OCI-LY7 (cell line): Measurements from ENCODE around the gene CSTF1. TPM values are rescaled to one million over a fixed set of nuclear protein-coding genes. Genes with fewer than 3 reads are reported as not detected.

Source experiments
- BruUV-seq: library from RNA; stranded (reverse); fragments of 400-500 nt; replicated peaks from 2 replicates; lab custom pipeline; 2021; lab: Mats Ljungman, UMichigan
- CTCF ChIA-PET: fragments of 300-600 bp; sonication (Branson Sonifier 250); formaldehyde crosslinking; loops from one replicate; lab custom pipeline; 2022; ENCODE audit warnings: antibody characterized with exemption; ENCODE audit not compliant: unreplicated experiment; lab: Charles Lee
- POLR2A ChIA-PET: fragments of 300-600 bp; sonication (Branson Sonifier 250); formaldehyde crosslinking; loops from one replicate; lab custom pipeline; 2022; ENCODE audit warnings: antibody characterized with exemption; lab: Charles Lee
- DNase-seq: peaks from one replicate; pipeline ENCODE4 v3.0.0-alpha.2; 2015; ENCODE audit warnings: low spot score
- H2AFZ ChIP-seq: fragments of 200-600 bp; sonication (generic), shearing (Covaris generic); 2 replicates; pipeline ENCODE4 v1.6.1; 2014; ENCODE audit warnings: mild to moderate bottlenecking, antibody characterized with exemption, low read length, moderate library complexity
- H3K27ac ChIP-seq: fragments of 200-600 bp; sonication (generic); 2 replicates; pipeline ENCODE4 v1.5.1; 2014; ENCODE audit warnings: mixed run types, low read depth, mild to moderate bottlenecking, moderate library complexity, low read length, inconsistent platforms; ENCODE audit not compliant: poor library complexity, severe bottlenecking
- H3K36me3 ChIP-seq: fragments of 200-600 bp; sonication (generic); 2 replicates; pipeline ENCODE4 v1.6.1; 2014; ENCODE audit warnings: mild to moderate bottlenecking, antibody characterized with exemption, low read length, moderate library complexity, mixed read lengths; ENCODE audit not compliant: insufficient read depth
- H3K4me1 ChIP-seq: fragments of 200-600 bp; sonication (generic); 2 replicates; pipeline ENCODE4 v1.5.1; 2014; ENCODE audit warnings: mild to moderate bottlenecking, low read length; ENCODE audit not compliant: insufficient read depth, poor library complexity, severe bottlenecking
- H3K4me2 ChIP-seq: fragments of 200-600 bp; sonication (generic); 2 replicates; pipeline ENCODE4 v1.6.1; 2014; ENCODE audit warnings: mild to moderate bottlenecking, low read length
- H3K4me3 ChIP-seq: fragments of 200-600 bp; sonication (generic); 2 replicates; pipeline ENCODE4 v1.5.1; 2014; ENCODE audit warnings: mild to moderate bottlenecking, low read depth, low read length; ENCODE audit not compliant: poor library complexity, severe bottlenecking
- H3K79me2 ChIP-seq: fragments of 200-600 bp; sonication (generic); 2 replicates; pipeline ENCODE4 v1.6.1; 2016; ENCODE audit warnings: low read depth, mild to moderate bottlenecking, low read length, moderate library complexity, mixed read lengths; ENCODE audit not compliant: insufficient read depth
- H3K9me2 ChIP-seq: fragments of 200-600 bp; sonication (generic); 2 replicates; pipeline ENCODE4 v1.6.1; 2016; ENCODE audit warnings: mild to moderate bottlenecking, low read length, mixed read lengths; ENCODE audit not compliant: insufficient read depth
- H3K9me3 ChIP-seq: fragments of 200-600 bp; sonication (generic); 2 replicates; pipeline ENCODE4 v1.6.1; 2014; ENCODE audit warnings: mild to moderate bottlenecking, mixed run types, low read length, mixed read lengths
- H4K20me1 ChIP-seq: fragments of 200-600 bp; sonication (generic); 2 replicates; pipeline ENCODE4 v1.6.1; 2014; ENCODE audit warnings: mild to moderate bottlenecking, antibody characterized with exemption, low read length, moderate library complexity, mixed read lengths; ENCODE audit not compliant: insufficient read depth
- EZH2phosphoT487 ChIP-seq: fragments of 200-600 bp; sonication (generic); IDR thresholded peaks from 2 replicates; pipeline ENCODE4 v1.6.1; 2018; ENCODE audit warnings: low read depth, borderline replicate concordance, mild to moderate bottlenecking, mixed run types, antibody characterized with exemption, low read length, moderate library complexity, mixed read lengths
- intact Hi-C: fragments of 100-400 bp; cut with micrococcal nuclease; formaldehyde crosslinking; loops from one replicate; pipeline ENCODE4 v1.10.0; 2022; ENCODE audit not compliant: unreplicated experiment
- total RNA-seq, 2 experiments: library from RNA; depleted of rRNA in 1 of 2; stranded (reverse); fragments of >200 nt in 1 of 2; shearing (Covaris generic) in 1 of 2; gene quantifications; 2 replicates each; pipeline ENCODE4 v1.2.3, GENCODE V29; 2014 to 2022
- TF ChIP-seq, protein P1 (sequence below): fragments of 200-600 bp; sonication (generic); conservative IDR thresholded peaks from 2 replicates; pipeline ENCODE4 v1.5.1; 2014; ENCODE audit warnings: mild to moderate bottlenecking, antibody characterized with exemption, low read length, moderate library complexity, mixed read lengths

The CSTF1 gene
- total RNA-seq, 2 experiments from 2014 or later = 52.1 to 56.0 TPM

DNA sequence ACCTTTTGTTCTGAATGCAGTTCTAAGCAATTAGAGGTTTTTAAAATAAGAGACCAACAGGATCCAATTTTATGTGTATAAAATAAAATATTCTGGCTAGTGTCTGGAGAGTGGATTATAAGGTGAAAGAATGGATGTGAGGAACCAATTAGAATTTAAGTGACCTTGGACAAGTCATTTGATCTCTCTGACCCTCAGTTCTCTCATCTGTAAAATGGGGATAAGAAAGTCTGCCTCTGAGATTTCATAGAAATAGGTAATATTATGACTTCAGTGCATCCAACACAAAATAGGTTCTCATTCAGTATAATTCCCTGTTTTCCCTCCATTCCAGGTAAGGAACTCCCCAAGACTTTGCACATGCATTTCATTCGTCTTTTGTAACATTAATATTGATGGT lies 38.5 kb downstream of the CSTF1 start:
- no TSS peak for BruUV-seq
- CTCF ChIA-PET = no interaction called here
- POLR2A ChIA-PET = interaction anchor here (0.6 kb wide), 1 partner anchor 208 kb away, joined by 4 read pairs; no protein-coding TSS in a partner anchor

DNA sequence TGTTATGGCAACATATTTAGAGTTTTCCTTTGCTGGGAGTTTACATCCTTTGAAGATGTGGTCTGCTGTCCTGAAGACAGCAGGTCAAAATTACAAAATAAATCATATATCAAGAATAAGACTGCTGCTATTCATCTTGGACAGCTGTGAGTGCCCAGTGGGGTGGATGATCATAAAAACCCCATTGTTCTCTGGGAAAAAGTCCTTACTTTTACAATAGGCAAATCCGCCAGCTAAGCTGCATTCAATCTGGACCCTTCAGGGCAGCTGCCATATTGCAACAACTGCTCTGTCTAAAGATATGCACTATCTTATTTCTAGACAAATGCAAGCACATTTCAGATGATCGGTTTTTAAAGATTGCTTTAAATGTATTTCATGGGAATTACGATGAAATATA lies 39.0 kb downstream of the CSTF1 start:
- ChIA-PET POLR2A (no interaction called here), CTCF (no interaction called here)
- intact Hi-C loops = no loop called here
- BruUV-seq = no TSS peak
- H3K9me2 ChIP-seq = no peaks in the 10 kb centered on the region
- H3K36me3 ChIP-seq = no peaks in the 10 kb centered on the region
- H3K4me3 ChIP-seq = no peak overlapping the region
- no peaks in the 10 kb centered on the region for H3K79me2 ChIP-seq
- H2AFZ ChIP-seq = no peak overlapping the region
- H3K27ac ChIP-seq = no peak overlapping the region
- no peak for DNase-seq
- H4K20me1 ChIP-seq = no peaks in the 10 kb centered on the region
- no peak overlapping the region for H3K4me2 ChIP-seq
- no peak for TF ChIP-seq EZH2phosphoT487
- TF ChIP-seq, protein P1, sequence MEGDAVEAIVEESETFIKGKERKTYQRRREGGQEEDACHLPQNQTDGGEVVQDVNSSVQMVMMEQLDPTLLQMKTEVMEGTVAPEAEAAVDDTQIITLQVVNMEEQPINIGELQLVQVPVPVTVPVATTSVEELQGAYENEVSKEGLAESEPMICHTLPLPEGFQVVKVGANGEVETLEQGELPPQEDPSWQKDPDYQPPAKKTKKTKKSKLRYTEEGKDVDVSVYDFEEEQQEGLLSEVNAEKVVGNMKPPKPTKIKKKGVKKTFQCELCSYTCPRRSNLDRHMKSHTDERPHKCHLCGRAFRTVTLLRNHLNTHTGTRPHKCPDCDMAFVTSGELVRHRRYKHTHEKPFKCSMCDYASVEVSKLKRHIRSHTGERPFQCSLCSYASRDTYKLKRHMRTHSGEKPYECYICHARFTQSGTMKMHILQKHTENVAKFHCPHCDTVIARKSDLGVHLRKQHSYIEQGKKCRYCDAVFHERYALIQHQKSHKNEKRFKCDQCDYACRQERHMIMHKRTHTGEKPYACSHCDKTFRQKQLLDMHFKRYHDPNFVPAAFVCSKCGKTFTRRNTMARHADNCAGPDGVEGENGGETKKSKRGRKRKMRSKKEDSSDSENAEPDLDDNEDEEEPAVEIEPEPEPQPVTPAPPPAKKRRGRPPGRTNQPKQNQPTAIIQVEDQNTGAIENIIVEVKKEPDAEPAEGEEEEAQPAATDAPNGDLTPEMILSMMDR = no peak
- peaks cover 12% of the 10 kb centered on the region for H3K4me1 ChIP-seq
- H3K9me3 ChIP-seq = no peaks in the 10 kb centered on the region

More for the DNA sequence above, 38.5 kb downstream of the CSTF1 start:
- no peak for TF ChIP-seq EZH2phosphoT487
- TF ChIP-seq, protein P1 = no peak
- H3K79me2 ChIP-seq = no peaks in the 10 kb centered on the region
- H3K36me3 ChIP-seq = no peaks in the 10 kb centered on the region
- H3K9me3 ChIP-seq = no peaks in the 10 kb centered on the region
- intact Hi-C loops = no loop called here
- H4K20me1 ChIP-seq = no peaks in the 10 kb centered on the region
- no peak overlapping the region for H3K4me2 ChIP-seq
- H3K4me1 ChIP-seq = peaks cover 12% of the 10 kb centered on the region
- no peaks in the 10 kb centered on the region for H3K9me2 ChIP-seq
- no peak for DNase-seq
- no peak overlapping the region for H3K27ac ChIP-seq
- H3K4me3 ChIP-seq = no peak overlapping the region
- H2AFZ ChIP-seq = no peak overlapping the region

DNA sequence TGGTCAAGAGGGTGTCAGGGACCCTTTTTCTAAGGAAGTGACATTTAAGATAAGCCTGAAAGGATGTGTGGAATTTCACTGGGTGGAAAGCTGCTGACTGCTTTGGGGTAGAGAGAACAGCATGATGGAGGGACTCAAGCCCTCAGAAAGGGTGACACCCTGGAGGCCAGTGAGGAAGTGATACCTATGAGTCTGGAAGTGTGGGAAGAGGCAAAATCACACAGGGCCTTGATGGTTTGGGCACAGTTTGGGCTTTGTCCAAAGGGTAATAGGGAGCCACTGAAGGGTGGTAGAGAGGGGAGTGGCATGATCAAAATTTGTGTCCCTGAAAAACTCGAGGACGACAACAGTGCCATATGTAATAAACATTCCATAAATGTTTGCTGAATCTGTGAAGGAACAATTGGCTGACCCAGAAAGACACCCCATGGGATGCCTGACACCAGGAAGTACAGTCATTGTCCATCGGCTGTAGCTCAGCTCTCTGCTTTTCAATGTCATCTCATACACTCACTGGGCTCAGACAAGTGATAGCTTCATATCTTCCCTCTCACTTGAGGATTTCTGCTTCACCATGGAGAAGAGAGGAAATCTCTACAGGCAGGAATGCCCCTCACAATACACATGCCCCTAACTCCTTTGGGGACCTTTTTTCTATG lies 40.9 kb downstream of the CSTF1 start:
- DNase-seq = no peak
- intact Hi-C loops = no loop called here
- H3K4me1 ChIP-seq = peaks cover 12% of the 10 kb centered on the region
- no TSS peak for BruUV-seq
- H4K20me1 ChIP-seq = no peaks in the 10 kb centered on the region
- no peaks in the 10 kb centered on the region for H3K36me3 ChIP-seq
- ChIA-PET POLR2A (no interaction called here), CTCF (no interaction called here)
- no peak overlapping the region for H3K27ac ChIP-seq
- no peaks in the 10 kb centered on the region for H3K9me3 ChIP-seq
- TF ChIP-seq, protein P1 = no peak
- no peak for TF ChIP-seq EZH2phosphoT487
- H3K9me2 ChIP-seq = no peaks in the 10 kb centered on the region
- H3K4me3 ChIP-seq = no peak overlapping the region
- no peaks in the 10 kb centered on the region for H3K79me2 ChIP-seq
- no peak overlapping the region for H3K4me2 ChIP-seq
- no peak overlapping the region for H2AFZ ChIP-seq
